ENCODE results near the gene EXPH5. TPM values are rescaled to one million over a fixed set of nuclear protein-coding genes. Genes with fewer than 3 reads are reported as not detected.

Gene EXPH5
- total and polyA plus RNA-seq, 2 of the 8 experiments (the other 6 are each of a cell fraction or from before 2014, with no cell fraction given): 1.1 to 11.5 TPM

DNA sequence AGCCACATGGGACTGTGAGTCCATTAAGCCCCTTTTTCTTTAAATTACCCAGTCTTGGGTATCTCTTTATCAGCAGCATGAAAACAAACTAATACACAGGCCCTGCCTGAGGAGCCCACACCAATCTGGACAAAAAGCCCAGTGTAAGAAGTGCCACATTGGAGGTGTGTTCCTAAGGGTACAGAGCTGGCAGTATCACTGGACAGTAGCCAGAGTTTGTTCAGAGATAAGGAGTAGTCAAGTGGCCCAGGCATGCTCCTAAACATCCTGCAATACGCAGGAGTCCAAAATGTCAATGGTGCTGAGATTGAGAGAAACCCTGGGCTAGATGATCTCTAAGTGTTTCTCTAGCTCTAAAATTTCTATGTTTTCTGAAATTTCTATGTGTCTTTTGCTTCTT is 68.4 kb downstream of the EXPH5 start:
- Histone ChIP-seq H4K91ac (replicated peaks; ENCODE audit: insufficient read length, low read length) (no peak overlapping the region), H3K18ac (ENCODE audit: extremely low read depth, low read length) (no peak overlapping the region), H3K14ac (ENCODE audit: insufficient read length) (no peak overlapping the region), H3K23ac (ENCODE audit: insufficient read length) (no peak overlapping the region), H2BK12ac (ENCODE audit: low read depth, low read length) (no peak overlapping the region), H3K56ac (replicated peaks; ENCODE audit: insufficient read length, low read depth, low read length) (no peak overlapping the region), H4K20me1 (replicated peaks in 1 of 2; ENCODE audit: control insufficient read depth in 1 of 2, insufficient read depth in 2 of 2, low read length in 2 of 2) (no peaks in the 10 kb centered on the region), H3K4ac (replicated peaks; ENCODE audit: insufficient read length, low read depth, low read length) (no peak overlapping the region), H2BK15ac (ENCODE audit: low read length) (no peak overlapping the region), H4K8ac (ENCODE audit: extremely low read depth, insufficient read depth, low read length) (no peak overlapping the region), H2BK5ac (ENCODE audit: low read depth, low read length) (no peak overlapping the region), H2AFZ (ENCODE audit: low read length) (no peak overlapping the region), H3K9me3 (ENCODE audit: insufficient read depth in 2 of 2, low read depth in 1 of 2, low read length in 1 of 2) (no peaks in the 10 kb centered on the region), H3K9ac (replicated peaks in 1 of 4; ENCODE audit: extremely low read depth in 1 of 4, low read depth in 3 of 4, low read length in 3 of 4) (no peak overlapping the region), H3K36me3 (ENCODE audit: control insufficient read depth in 2 of 4, insufficient read depth in 4 of 4, low read length in 3 of 4) (no peaks in the 10 kb centered on the region; a peak in 1 of 8 replicates), H3K4me1 (replicated peaks in 1 of 4; ENCODE audit: control insufficient read depth in 3 of 4, insufficient read depth in 4 of 4, low read length in 3 of 4) (no peaks in the 10 kb centered on the region), H3K27me3 (replicated peaks in 1 of 4; ENCODE audit: control insufficient read depth in 3 of 4, extremely low read depth in 1 of 4, insufficient read depth in 3 of 4, low read length in 3 of 4) (no peaks in the 10 kb centered on the region), H2BK20ac (ENCODE audit: low read length) (no peak overlapping the region), H4K5ac (ENCODE audit: insufficient read length, low read depth, low read length) (no peak overlapping the region), H3K23me2 (ENCODE audit: low read depth, low read length) (no peaks in the 10 kb centered on the region), H3K79me2 (ENCODE audit: control insufficient read depth in 1 of 2, insufficient read depth in 2 of 2, low read length in 2 of 2) (no peaks in the 10 kb centered on the region), H3K4me2 (ENCODE audit: insufficient read depth in 1 of 2, low read depth in 2 of 2, low read length in 2 of 2) (no peak overlapping the region), H2AK5ac (ENCODE audit: low read depth, low read length) (no peak overlapping the region), H3K79me1 (ENCODE audit: low read depth, low read length) (no peaks in the 10 kb centered on the region), H3K4me3 (ENCODE audit: extremely low read depth in 1 of 4, insufficient read depth in 2 of 4, low read depth in 3 of 4, low read length in 4 of 4) (no peak overlapping the region), H3K27ac (ENCODE audit: low read depth, low read length) (no peak overlapping the region), H2BK120ac (replicated peaks; ENCODE audit: low read depth, low read length) (no peak overlapping the region)
- TF ChIP-seq BACH1 (IDR thresholded peaks at IDR 0.05; ENCODE audit: low read length) (no peak), SP2 (IDR thresholded peaks at IDR 0.05; ENCODE audit: low read length) (no peak), JUND (IDR thresholded peaks at IDR 0.05; ENCODE audit: low read length) (no peak), CREB1 (IDR thresholded peaks at IDR 0.05) (no peak), YY1 (IDR thresholded peaks at IDR 0.05; ENCODE audit: low read depth, low read length) (no peak), EP300 (IDR thresholded peaks at IDR 0.05; ENCODE audit: borderline replicate concordance in 1 of 2, low read depth in 2 of 2, low read length in 2 of 2) (no peak), POU5F1 (IDR thresholded peaks at IDR 0.05; ENCODE audit: low read depth, low read length) (no peak), SP4 (IDR thresholded peaks at IDR 0.05; ENCODE audit: low read length) (no peak), RNF2 (IDR thresholded peaks at IDR 0.05; ENCODE audit: borderline replicate concordance, low read depth, low read length, missing control alignments, poor library complexity, severe bottlenecking) (no peak), SUZ12 (IDR thresholded peaks at IDR 0.05; ENCODE audit: low read length) (no peak), CEBPB (IDR thresholded peaks at IDR 0.05; ENCODE audit: low read depth, low read length) (no peak), ASH2L (IDR thresholded peaks at IDR 0.05; ENCODE audit: low read length) (no peak), TAF7 (optimal IDR thresholded peaks at IDR 0.05; ENCODE audit: borderline replicate concordance, low read depth, low read length) (no peak), SIX5 (IDR thresholded peaks at IDR 0.05; ENCODE audit: low read depth, low read length) (no peak)
- TF ChIP-seq, protein P1, sequence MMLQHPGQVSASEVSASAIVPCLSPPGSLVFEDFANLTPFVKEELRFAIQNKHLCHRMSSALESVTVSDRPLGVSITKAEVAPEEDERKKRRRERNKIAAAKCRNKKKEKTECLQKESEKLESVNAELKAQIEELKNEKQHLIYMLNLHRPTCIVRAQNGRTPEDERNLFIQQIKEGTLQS (IDR thresholded peaks at IDR 0.05; ENCODE audit: insufficient read depth, low read depth, low read length): no peak
- WGBS, 2 experiments (ENCODE audit: extremely low coverage in 1 of 2, insufficient coverage in 1 of 2, insufficient read length in 1 of 2, insufficient replicate concordance in 2 of 2, low coverage in 1 of 2, low lambda C conversion rate in 2 of 2, missing lambda C conversion rate in 1 of 2): 100% methylated on average over 1 of the region's 1 CpG; no CpG with 5 or more reads in 1 of the 2 experiments
- DNase-seq (ENCODE audit: low read depth in 1 of 2, low spot score in 2 of 2) (no peak), FAIRE-seq (no peak)
- CTCF ChIA-PET (ENCODE audit: partially characterized antibody): interaction anchor here (0.8 to 1.4 kb wide), 3 partner anchors 19 to 125 kb away, joined by 3 to 5 read pairs (median 4); no protein-coding TSS in a partner anchor
- POLR2A ChIA-PET (ENCODE audit: partially characterized antibody): interaction anchor here (1.3 kb wide), 1 partner anchor 27 kb away, joined by 3 read pairs; the partner anchor contains the start of gene POGLUT3
